CD4-positive, alpha-beta memory T cell (primary cell): ENCODE results near the gene SRGAP3. TPM values are rescaled to one million over a fixed set of nuclear protein-coding genes. Genes with fewer than 3 reads are reported as not detected.

ENCODE experiments used
- CTCF ChIA-PET: fragments of 350-600 bp; sonication (Branson Sonifier 250); formaldehyde crosslinking; loops from one replicate; lab custom pipeline; 2021; ENCODE audit warnings: inconsistent platforms; ENCODE audit not compliant: partially characterized antibody; lab: Charles Lee
- POLR2A ChIA-PET: fragments of 350-600 bp; sonication (Branson Sonifier 250); formaldehyde crosslinking; loops from one replicate; lab custom pipeline; 2021; ENCODE audit not compliant: partially characterized antibody; lab: Charles Lee
- DNase-seq, 5 donors: peaks; one replicate each; pipeline versions ENCODE4 v3.0.0 to v3.0.0-alpha.2; 2020 to 2022; ENCODE audit warnings: mixed read lengths in 1 of 5
- H3K27ac ChIP-seq: one replicate; pipeline ENCODE4 v1.7.0; 2013; ENCODE audit warnings: low read depth, low read length
- H3K27me3 ChIP-seq: 2 replicates; pipeline ENCODE4 v1.7.0; 2013; ENCODE audit warnings: mild to moderate bottlenecking, low read length, moderate library complexity; ENCODE audit not compliant: insufficient read depth
- H3K36me3 ChIP-seq: 2 replicates; pipeline ENCODE4 v1.7.0; 2013; ENCODE audit warnings: mild to moderate bottlenecking, low read length, moderate library complexity; ENCODE audit not compliant: insufficient read depth
- H3K4me1 ChIP-seq: 2 replicates; pipeline ENCODE4 v1.7.0; 2013; ENCODE audit warnings: mild to moderate bottlenecking, low read length, moderate library complexity; ENCODE audit not compliant: insufficient read depth
- H3K4me3 ChIP-seq, 2 donors: one replicate each; pipeline ENCODE4 v1.7.0; 2013; ENCODE audit warnings: low read length in 2 of 2, mild to moderate bottlenecking in 1 of 2
- H3K9me3 ChIP-seq, 2 donors: one replicate each; pipeline ENCODE4 v1.7.0; 2013; ENCODE audit warnings: low read length in 2 of 2, control low read depth in 1 of 2; ENCODE audit not compliant: control insufficient read depth in 1 of 2
- H3K27ac Mint-ChIP-seq, 7 donors: one replicate each; pipeline ENCODE4 v1.8.0; 2020 to 2021; ENCODE audit warnings: mixed read lengths in 7 of 7, mild to moderate bottlenecking in 6 of 7, inconsistent platforms in 3 of 7, moderate library complexity in 3 of 7
- H3K27me3 Mint-ChIP-seq, 2 donors: one replicate each; pipeline ENCODE4 v1.8.0; 2020 to 2021; ENCODE audit warnings: mixed read lengths in 2 of 2
- H3K36me3 Mint-ChIP-seq, 2 donors: one replicate each; pipeline ENCODE4 v1.8.0; 2020 to 2021; ENCODE audit warnings: mixed read lengths in 2 of 2, inconsistent platforms in 1 of 2, mild to moderate bottlenecking in 1 of 2
- H3K4me1 Mint-ChIP-seq, 4 donors: one replicate each; pipeline ENCODE4 v1.8.0; 2020 to 2021; ENCODE audit warnings: mixed read lengths in 4 of 4, mild to moderate bottlenecking in 1 of 4
- H3K4me3 Mint-ChIP-seq, 8 donors: one replicate each; pipeline ENCODE4 v1.8.0; 2020 to 2021; ENCODE audit warnings: mixed read lengths in 8 of 8, mild to moderate bottlenecking in 7 of 8, moderate library complexity in 6 of 8, inconsistent platforms in 3 of 8
- H3K9me3 Mint-ChIP-seq, 8 donors: one replicate each; pipeline ENCODE4 v1.8.0; 2020 to 2021; ENCODE audit warnings: mixed read lengths in 8 of 8, mild to moderate bottlenecking in 5 of 8, inconsistent platforms in 3 of 8, moderate library complexity in 1 of 8
- intact Hi-C: fragments of 100-400 bp; cut with micrococcal nuclease; formaldehyde crosslinking; loops from one replicate; pipeline ENCODE4 v1.15.1; 2023
- polyA plus RNA-seq, 2 donors: library from polyadenylated mRNA; unstranded; fragments of 300-500 nt; fragmentation: Illumina TruSeq; gene quantifications; one replicate each; pipeline ENCODE4 v1.2.3, GENCODE V29; 2021
- total RNA-seq, 2 experiments: library from RNA; stranded (reverse); gene quantifications; one replicate each; pipeline ENCODE4 v1.2.3, GENCODE V29; 2021

SRGAP3 gene
- total and polyA plus RNA-seq, 4 experiments from 2014 or later = 0.35 to 2.4 (median 1.7) TPM

DNA sequence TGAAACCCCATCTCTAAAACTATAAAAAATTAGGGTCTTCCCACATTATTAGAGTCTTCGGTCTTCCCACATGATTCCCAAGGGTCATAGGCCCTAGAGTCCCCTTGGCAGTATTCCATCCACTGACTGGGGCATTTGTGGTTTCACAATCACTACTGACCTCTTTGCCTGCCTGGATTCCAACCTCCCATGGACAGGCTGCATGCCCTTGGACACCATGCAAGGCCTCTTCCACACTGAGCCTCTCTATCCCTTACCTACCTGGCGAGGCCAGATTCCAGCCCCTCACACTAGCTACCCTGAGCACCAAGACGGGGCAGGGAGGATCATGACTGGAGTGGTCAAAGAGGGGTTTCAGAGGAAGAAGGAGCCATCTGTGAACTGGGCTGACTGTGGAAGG is 64.4 kb downstream of the SRGAP3 start:
- intact Hi-C loops = no loop called here
- H3K36me3 Mint-ChIP-seq = no peaks in the 10 kb centered on the region
- no peak overlapping the region for H3K27ac ChIP-seq
- peaks cover 1 to 5% of the 10 kb centered on the region in 2 donors for H3K27me3 Mint-ChIP-seq
- ChIA-PET CTCF (no interaction called here), POLR2A (no interaction called here)
- H3K9me3 ChIP-seq = no peaks in the 10 kb centered on the region
- peaks cover 12% of the 10 kb centered on the region for H3K4me1 ChIP-seq
- peaks cover 8 to 14% (median 10%) of the 10 kb centered on the region in 4 donors for H3K4me1 Mint-ChIP-seq
- no peaks in the 10 kb centered on the region for H3K27me3 ChIP-seq
- DNase-seq = no peak
- no peaks in the 10 kb centered on the region for H3K9me3 Mint-ChIP-seq
- H3K27ac Mint-ChIP-seq = no peak overlapping the region
- H3K36me3 ChIP-seq = no peaks in the 10 kb centered on the region
- no peak overlapping the region for H3K4me3 ChIP-seq
- no peak overlapping the region for H3K4me3 Mint-ChIP-seq

DNA sequence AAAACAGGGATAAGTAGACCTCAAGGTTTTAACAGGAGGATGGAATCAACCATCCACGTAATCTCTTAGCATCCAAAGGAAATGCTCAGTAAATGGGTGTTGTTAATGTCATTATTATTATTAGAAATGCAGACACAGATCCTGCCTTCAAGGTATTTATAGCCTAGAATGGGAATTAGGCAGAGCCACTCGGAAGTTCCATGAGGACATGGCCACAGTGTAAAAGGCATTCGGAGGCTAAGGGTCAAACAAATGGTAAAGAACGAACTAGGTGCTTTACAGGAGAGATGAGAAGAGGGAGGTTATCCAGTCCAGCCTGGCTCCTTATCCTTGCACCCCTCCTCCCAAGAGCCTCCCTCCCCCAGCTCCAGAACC is 65.0 kb downstream of the SRGAP3 start:
- no peaks in the 10 kb centered on the region for H3K27me3 ChIP-seq
- Mint-ChIP-seq H3K27ac (peak overlapping the region in 1 of 7 donors; percentile 42), H3K9me3 (no peaks in the 10 kb centered on the region), H3K27me3 (peaks cover 1 to 5% of the 10 kb centered on the region in 2 donors), H3K36me3 (no peaks in the 10 kb centered on the region), H3K4me3 (no peak overlapping the region), H3K4me1 (peaks cover 13 to 20% (median 16%) of the 10 kb centered on the region in 4 donors)
- DNase-seq = no peak
- ChIA-PET POLR2A (no interaction called here), CTCF (no interaction called here)
- peaks cover 18% of the 10 kb centered on the region for H3K4me1 ChIP-seq
- no peaks in the 10 kb centered on the region for H3K9me3 ChIP-seq
- no peak overlapping the region for H3K27ac ChIP-seq
- no peaks in the 10 kb centered on the region for H3K36me3 ChIP-seq
- H3K4me3 ChIP-seq = no peak overlapping the region
- intact Hi-C loops = loop anchor here (5.0 kb wide), 1 partner anchor 63 kb away; the partner anchor contains the start of gene SRGAP3

DNA sequence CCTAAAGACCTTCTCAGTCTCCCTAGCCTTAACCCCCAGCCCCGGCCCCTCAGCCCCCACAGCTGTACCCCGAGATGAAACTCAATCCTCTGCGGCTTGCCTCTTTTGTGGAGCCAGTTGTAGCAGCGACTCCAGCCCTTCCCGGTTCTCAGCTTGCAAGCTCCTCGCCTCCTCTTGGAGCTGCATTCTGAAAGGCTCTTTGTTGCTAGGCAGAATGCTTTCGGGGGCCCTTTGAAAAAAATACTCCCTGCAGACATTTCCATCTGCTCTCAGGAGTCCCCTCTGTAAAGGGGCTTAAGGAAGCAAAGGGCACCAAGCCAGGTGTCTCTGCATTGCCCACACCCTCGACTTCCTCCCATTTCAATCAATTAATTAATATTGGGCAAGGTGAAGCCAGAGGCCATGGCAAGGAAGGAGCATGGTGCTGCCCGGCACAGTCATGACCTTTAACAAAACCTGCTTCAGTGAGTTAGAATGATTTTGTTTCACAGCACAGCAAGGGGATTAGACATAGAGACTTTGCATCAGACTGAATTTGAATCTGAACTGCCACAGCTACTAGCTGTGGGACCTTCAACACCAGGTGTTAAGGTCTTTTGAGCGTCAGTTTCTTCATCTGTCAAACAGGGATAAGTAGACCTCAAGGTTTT is 65.5 kb downstream of the SRGAP3 start:
- POLR2A ChIA-PET = no interaction called here
- H3K4me1 Mint-ChIP-seq = peaks cover 15 to 25% (median 17%) of the 10 kb centered on the region in 4 donors
- H3K27ac Mint-ChIP-seq = peak overlapping the region in 1 of 7 donors; percentile 20
- H3K4me1 ChIP-seq = peaks cover 18% of the 10 kb centered on the region
- no peak overlapping the region for H3K4me3 Mint-ChIP-seq
- no peaks in the 10 kb centered on the region for H3K9me3 Mint-ChIP-seq
- CTCF ChIA-PET = no interaction called here
- no peaks in the 10 kb centered on the region for H3K36me3 Mint-ChIP-seq
- no peak overlapping the region for H3K4me3 ChIP-seq
- intact Hi-C loops = loop anchor here (5.0 kb wide), 1 partner anchor 63 kb away; the partner anchor contains the start of gene SRGAP3
- no peak for DNase-seq
- H3K27me3 ChIP-seq = no peaks in the 10 kb centered on the region
- no peak overlapping the region for H3K27ac ChIP-seq
- H3K27me3 Mint-ChIP-seq = peaks cover 1 to 5% of the 10 kb centered on the region in 2 donors
- H3K36me3 ChIP-seq = no peaks in the 10 kb centered on the region
- no peaks in the 10 kb centered on the region for H3K9me3 ChIP-seq

- POLR2A ChIA-PET = no interaction called here
- CTCF ChIA-PET = no interaction called here
- DNase-seq = no peak
- Mint-ChIP-seq H3K4me3 (no peak overlapping the region), H3K27me3 (peaks cover 1 to 5% of the 10 kb centered on the region in 2 donors), H3K4me1 (peaks cover 17 to 29% (median 23%) of the 10 kb centered on the region in 4 donors), H3K36me3 (no peaks in the 10 kb centered on the region), H3K9me3 (no peaks in the 10 kb centered on the region), H3K27ac (no peak overlapping the region)
- Histone ChIP-seq H3K4me3 (no peak overlapping the region), H3K9me3 (no peaks in the 10 kb centered on the region), H3K36me3 (no peaks in the 10 kb centered on the region), H3K4me1 (peaks cover 18% of the 10 kb centered on the region), H3K27ac (no peak overlapping the region), H3K27me3 (no peaks in the 10 kb centered on the region)
- intact Hi-C loops = loop anchor here (5.0 kb wide), 1 partner anchor 64 kb away; the partner anchor contains the start of gene SRGAP3
Measured at GRCh38 chr3:9183011-9183410, 66.4 kb downstream of the SRGAP3 start.

GRCh38 chr3:9180764-9181117 is 68.7 kb downstream of the SRGAP3 start:
- no peak overlapping the region for H3K27ac ChIP-seq
- Mint-ChIP-seq H3K27ac (peak overlapping the region in 6 of 7 donors; percentile 30 to 82 (median 60)), H3K9me3 (no peaks in the 10 kb centered on the region), H3K36me3 (no peaks in the 10 kb centered on the region), H3K4me1 (peaks cover 17 to 29% (median 23%) of the 10 kb centered on the region in 4 donors), H3K4me3 (peak overlapping the region; percentile 77 to 87 (median 82)), H3K27me3 (no peaks in the 10 kb centered on the region)
- no peaks in the 10 kb centered on the region for H3K9me3 ChIP-seq
- CTCF ChIA-PET = no interaction called here
- DNase-seq = no peak
- POLR2A ChIA-PET = no interaction called here
- no peaks in the 10 kb centered on the region for H3K36me3 ChIP-seq
- H3K4me1 ChIP-seq = peaks cover 18% of the 10 kb centered on the region
- peak overlapping the region; percentile 9 to 28 for H3K4me3 ChIP-seq
- no peaks in the 10 kb centered on the region for H3K27me3 ChIP-seq
- intact Hi-C loops = loop anchor here (5.0 kb wide), 1 partner anchor 67 kb away; the partner anchor contains the start of gene SRGAP3

GRCh38 chr3:9179826-9180763 is 69.4 kb downstream of the SRGAP3 start:
- H3K9me3 ChIP-seq = no peaks in the 10 kb centered on the region
- peaks cover 17 to 29% (median 23%) of the 10 kb centered on the region in 4 donors for H3K4me1 Mint-ChIP-seq
- no peak for DNase-seq
- CTCF ChIA-PET = no interaction called here
- H3K36me3 ChIP-seq = no peaks in the 10 kb centered on the region
- intact Hi-C loops = loop anchor here (5.0 kb wide), 1 partner anchor 67 kb away; the partner anchor contains the start of gene SRGAP3
- H3K4me1 ChIP-seq = peaks cover 18% of the 10 kb centered on the region
- H3K4me3 Mint-ChIP-seq = peak overlapping the region; percentile 77 to 87 (median 82)
- H3K27me3 ChIP-seq = no peaks in the 10 kb centered on the region
- H3K36me3 Mint-ChIP-seq = no peaks in the 10 kb centered on the region
- no peaks in the 10 kb centered on the region for H3K27me3 Mint-ChIP-seq
- peak overlapping the region; percentile 9 to 28 for H3K4me3 ChIP-seq
- POLR2A ChIA-PET = interaction anchor here (0.9 kb wide), 1 partner anchor 192 kb away, joined by 4 read pairs; no protein-coding TSS in a partner anchor
- peak overlapping the region in 6 of 7 donors; percentile 44 to 82 (median 77) for H3K27ac Mint-ChIP-seq
- no peaks in the 10 kb centered on the region for H3K9me3 Mint-ChIP-seq
- peak overlapping the region; percentile 7 for H3K27ac ChIP-seq

DNA sequence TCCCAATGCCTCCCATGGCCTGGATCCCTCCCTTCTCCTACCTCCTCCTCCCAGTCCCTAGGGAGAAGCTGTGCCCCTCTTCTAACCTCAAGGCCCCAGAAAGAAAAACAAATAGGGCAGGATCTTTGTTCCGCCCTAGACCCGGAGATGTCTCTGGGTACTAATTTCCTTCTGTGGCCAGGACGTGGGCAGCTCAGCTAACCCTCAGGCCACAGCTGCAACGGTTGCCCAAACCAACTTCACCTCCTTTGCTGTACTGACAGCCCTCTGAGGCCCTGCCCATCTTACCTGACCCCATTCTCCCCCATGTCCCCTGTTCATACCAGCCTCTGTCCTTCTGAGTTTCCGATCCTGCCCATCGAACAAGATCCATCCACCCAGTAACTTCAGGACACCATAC is 70.7 kb downstream of the SRGAP3 start:
- Mint-ChIP-seq H3K4me1 (peaks cover 17 to 29% (median 23%) of the 10 kb centered on the region in 4 donors), H3K27ac (peak overlapping the region in 3 of 7 donors; percentile 26 to 69 (median 30)), H3K36me3 (no peaks in the 10 kb centered on the region), H3K9me3 (no peaks in the 10 kb centered on the region), H3K27me3 (no peaks in the 10 kb centered on the region), H3K4me3 (no peak overlapping the region)
- H3K9me3 ChIP-seq = no peaks in the 10 kb centered on the region
- H3K36me3 ChIP-seq = no peaks in the 10 kb centered on the region
- H3K4me3 ChIP-seq = no peak overlapping the region
- ChIA-PET POLR2A (interaction anchor here (0.9 kb wide), 1 partner anchor 15 kb away, joined by 3 read pairs; no protein-coding TSS in a partner anchor), CTCF (no interaction called here)
- H3K27me3 ChIP-seq = no peaks in the 10 kb centered on the region
- H3K4me1 ChIP-seq = peaks cover 18% of the 10 kb centered on the region
- no peak for DNase-seq
- intact Hi-C loops = no loop called here
- H3K27ac ChIP-seq = no peak overlapping the region
